Measurements from ENCODE around the gene KAZN. TPM values are rescaled to one million over a fixed set of nuclear protein-coding genes. Genes with fewer than 3 reads are reported as not detected.

Gene KAZN
- total and polyA plus RNA-seq, 9 donors = 10.1 to 56.4 (median 27.9) TPM

GRCh38 chr1:14553711-14554110 is 44.8 kb upstream of the KAZN start:
- no peaks in the 10 kb centered on the region for H3K36me3 ChIP-seq
- H3K4me1 ChIP-seq (ENCODE audit: insufficient read depth) = no peaks in the 10 kb centered on the region
- no peak overlapping the region for H3K4me3 ChIP-seq
- DNase-seq = no peak
- no peak overlapping the region for H3K27ac ChIP-seq
- no peaks in the 10 kb centered on the region for H3K9me3 ChIP-seq
- 72 to 80% (median 76%) methylated on average over 7 of the region's 7 CpGs for WGBS, 3 donors
- H3K27me3 ChIP-seq = no peaks in the 10 kb centered on the region
- intact Hi-C loops (cut with DNase I) = no loop called here
- TF ChIP-seq EP300 (IDR thresholded peaks at IDR 0.05) (no peak), POLR2A (IDR thresholded peaks at IDR 0.05) (no peak), CTCF (IDR thresholded peaks at IDR 0.05) (no peak)

- H3K27ac ChIP-seq = no peak overlapping the region
- intact Hi-C loops (cut with DNase I) = no loop called here
- no peak overlapping the region for H3K4me3 ChIP-seq
- DNase-seq = no peak
- H3K36me3 ChIP-seq = no peaks in the 10 kb centered on the region
- no peak for TF ChIP-seq EP300 (IDR thresholded peaks at IDR 0.05)
- 47 to 59% (median 57%) methylated on average over 2 of the region's 2 CpGs for WGBS, 3 donors
- no peaks in the 10 kb centered on the region for H3K9me3 ChIP-seq
- no peaks in the 10 kb centered on the region for H3K4me1 ChIP-seq (ENCODE audit: insufficient read depth)
- no peaks in the 10 kb centered on the region for H3K27me3 ChIP-seq
Measured at GRCh38 chr1:14555091-14555490, 43.4 kb upstream of the KAZN start.

GRCh38 chr1:14561014-14561693 is 37.3 kb upstream of the KAZN start:
- Histone ChIP-seq H3K27me3 (no peaks in the 10 kb centered on the region), H3K27ac (no peak overlapping the region), H3K36me3 (no peaks in the 10 kb centered on the region), H3K4me3 (no peak overlapping the region), H3K4me1 (ENCODE audit: insufficient read depth) (no peaks in the 10 kb centered on the region), H3K9me3 (no peaks in the 10 kb centered on the region)
- TF ChIP-seq POLR2A (IDR thresholded peaks at IDR 0.05) (no peak), CTCF (IDR thresholded peaks at IDR 0.05) (no peak), EP300 (IDR thresholded peaks at IDR 0.05) (no peak)
- no peak for DNase-seq
- intact Hi-C loops (cut with DNase I) = no loop called here
- WGBS, 3 donors = 81 to 93% (median 90%) methylated on average over 8 of the region's 8 CpGs

GRCh38 chr1:14565090-14565489 is 33.4 kb upstream of the KAZN start:
- Histone ChIP-seq H3K36me3 (no peaks in the 10 kb centered on the region), H3K9me3 (no peaks in the 10 kb centered on the region), H3K27me3 (no peaks in the 10 kb centered on the region), H3K4me1 (ENCODE audit: insufficient read depth) (no peaks in the 10 kb centered on the region), H3K27ac (no peak overlapping the region), H3K4me3 (no peak overlapping the region)
- WGBS, 3 donors = 48 to 52% (median 50%) methylated on average over 2 of the region's 2 CpGs
- no peak for TF ChIP-seq EP300 (IDR thresholded peaks at IDR 0.05)
- no peak for TF ChIP-seq POLR2A (IDR thresholded peaks at IDR 0.05)
- TF ChIP-seq CTCF (IDR thresholded peaks at IDR 0.05) = no peak
- no peak for DNase-seq
- intact Hi-C loops (cut with DNase I) = no loop called here

- TF ChIP-seq POLR2A (IDR thresholded peaks at IDR 0.05) (no peak), EP300 (IDR thresholded peaks at IDR 0.05) (no peak), CTCF (IDR thresholded peaks at IDR 0.05) (no peak)
Measured at GRCh38 chr1:14567056-14567455, 31.4 kb upstream of the KAZN start.

More at GRCh38 chr1:14567056-14567455, 31.4 kb upstream of the KAZN start:
- no peak for DNase-seq
- no peak overlapping the region for H3K27ac ChIP-seq
- no peaks in the 10 kb centered on the region for H3K27me3 ChIP-seq
- H3K9me3 ChIP-seq = no peaks in the 10 kb centered on the region
- intact Hi-C loops (cut with DNase I) = no loop called here
- H3K4me3 ChIP-seq = no peak overlapping the region
- no peaks in the 10 kb centered on the region for H3K4me1 ChIP-seq (ENCODE audit: insufficient read depth)
- H3K36me3 ChIP-seq = no peaks in the 10 kb centered on the region
- WGBS, 3 donors = 79 to 89% (median 86%) methylated on average over 2 of the region's 2 CpGs
